MM.1S (cell line): Measurements from ENCODE around the gene AXIN2.

Source experiments
- DNase-seq: peaks from one replicate; pipeline ENCODE4 v3.0.0-alpha.2; 2015
- H2AFZ ChIP-seq: fragments of 300-600 bp; sonication (generic); 2 replicates; pipeline ENCODE4 v1.6.0; 2016; ENCODE audit warnings: antibody characterized with exemption, low read length
- H3F3A ChIP-seq: fragments of 300-600 bp; sonication (generic); 2 replicates; pipeline ENCODE4 v1.6.1; 2016; ENCODE audit warnings: mild to moderate bottlenecking, antibody characterized with exemption, low read length, moderate library complexity, mixed read lengths; ENCODE audit not compliant: insufficient read depth
- H3K27ac ChIP-seq: fragments of 300-600 bp; sonication (generic); 2 replicates; pipeline ENCODE4 v1.5.1; 2016; ENCODE audit warnings: mild to moderate bottlenecking, low read length
- H3K27me3 ChIP-seq: fragments of 300-600 bp; sonication (generic); replicated peaks from 2 replicates; pipeline ENCODE4 v1.6.0; 2016; ENCODE audit warnings: low read length; ENCODE audit not compliant: insufficient read depth
- H3K36me3 ChIP-seq: fragments of 300-600 bp; sonication (generic); replicated peaks from 2 replicates; pipeline ENCODE4 v1.6.1; 2016; ENCODE audit warnings: mild to moderate bottlenecking, low read length, mixed read lengths; ENCODE audit not compliant: insufficient read depth
- H3K4me1 ChIP-seq: fragments of 300-600 bp; sonication (generic); 2 replicates; pipeline ENCODE4 v1.6.1; 2016; ENCODE audit warnings: low read length, mixed read lengths
- H3K4me2 ChIP-seq: fragments of 300-600 bp; sonication (generic); 2 replicates; pipeline ENCODE4 v1.6.0; 2016; ENCODE audit warnings: low read depth, low read length
- H3K4me3 ChIP-seq: fragments of 300-600 bp; sonication (generic); 2 replicates; pipeline ENCODE4 v1.5.1; 2016; ENCODE audit warnings: low read length, mixed read lengths
- H3K79me2 ChIP-seq: fragments of 300-600 bp; sonication (generic); 2 replicates; pipeline ENCODE4 v1.6.1; 2016; ENCODE audit warnings: mixed run types, low read length, mixed read lengths
- H3K9ac ChIP-seq: fragments of 300-600 bp; sonication (generic); 2 replicates; pipeline ENCODE4 v1.6.1; 2016; ENCODE audit warnings: low read length, mixed read lengths
- H3K9me2 ChIP-seq: fragments of 300-600 bp; sonication (generic); replicated peaks from 2 replicates; pipeline ENCODE4 v1.6.1; 2016; ENCODE audit warnings: mild to moderate bottlenecking, low read length, mixed read lengths; ENCODE audit not compliant: insufficient read depth
- H3K9me3 ChIP-seq: fragments of 300-600 bp; sonication (generic); replicated peaks from 2 replicates; pipeline ENCODE4 v1.6.1; 2016; ENCODE audit warnings: mild to moderate bottlenecking, low read length, mixed read lengths; ENCODE audit not compliant: insufficient read depth
- H4K20me1 ChIP-seq: fragments of 300-600 bp; sonication (generic); 2 replicates; pipeline ENCODE4 v1.6.1; 2016; ENCODE audit warnings: mild to moderate bottlenecking, low read length, moderate library complexity, mixed read lengths; ENCODE audit not compliant: insufficient read depth
- CTCF ChIP-seq: fragments of 300-600 bp; sonication (generic); IDR thresholded peaks from 2 replicates; pipeline ENCODE4 v1.5.1; 2016; ENCODE audit warnings: antibody characterized with exemption, low read length, mixed read lengths
- EZH2 ChIP-seq: fragments of 300-600 bp; sonication (generic); optimal IDR thresholded peaks from 2 replicates; pipeline ENCODE3; 2017; ENCODE audit warnings: low read depth, mild to moderate bottlenecking, antibody characterized with exemption, low read length, mixed read lengths
- EZH2phosphoT487 ChIP-seq: fragments of 300-600 bp; sonication (generic); IDR thresholded peaks from 2 replicates; pipeline ENCODE4 v1.6.1; 2018; ENCODE audit warnings: antibody characterized with exemption, low read length

The AXIN2 gene

GRCh38 chr17:65533056-65533745, 28.2 kb downstream of the AXIN2 start:
- TF ChIP-seq CTCF (no peak), EZH2 (no peak), EZH2phosphoT487 (no peak)
- no peaks in the 10 kb centered on the region for H3K27me3 ChIP-seq
- no peaks in the 10 kb centered on the region for H4K20me1 ChIP-seq
- H3K9me2 ChIP-seq = no peaks in the 10 kb centered on the region
- no peaks in the 10 kb centered on the region for H3K79me2 ChIP-seq
- H2AFZ ChIP-seq = no peak overlapping the region
- no peaks in the 10 kb centered on the region; the same call in 1 of the 2 replicates for H3K36me3 ChIP-seq
- H3F3A ChIP-seq = no peaks in the 10 kb centered on the region
- H3K4me1 ChIP-seq = no peaks in the 10 kb centered on the region
- H3K27ac ChIP-seq = no peak overlapping the region
- no peak overlapping the region for H3K4me2 ChIP-seq
- H3K9ac ChIP-seq = no peak overlapping the region
- no peaks in the 10 kb centered on the region for H3K9me3 ChIP-seq
- DNase-seq = no peak
- H3K4me3 ChIP-seq = no peak overlapping the region

DNA sequence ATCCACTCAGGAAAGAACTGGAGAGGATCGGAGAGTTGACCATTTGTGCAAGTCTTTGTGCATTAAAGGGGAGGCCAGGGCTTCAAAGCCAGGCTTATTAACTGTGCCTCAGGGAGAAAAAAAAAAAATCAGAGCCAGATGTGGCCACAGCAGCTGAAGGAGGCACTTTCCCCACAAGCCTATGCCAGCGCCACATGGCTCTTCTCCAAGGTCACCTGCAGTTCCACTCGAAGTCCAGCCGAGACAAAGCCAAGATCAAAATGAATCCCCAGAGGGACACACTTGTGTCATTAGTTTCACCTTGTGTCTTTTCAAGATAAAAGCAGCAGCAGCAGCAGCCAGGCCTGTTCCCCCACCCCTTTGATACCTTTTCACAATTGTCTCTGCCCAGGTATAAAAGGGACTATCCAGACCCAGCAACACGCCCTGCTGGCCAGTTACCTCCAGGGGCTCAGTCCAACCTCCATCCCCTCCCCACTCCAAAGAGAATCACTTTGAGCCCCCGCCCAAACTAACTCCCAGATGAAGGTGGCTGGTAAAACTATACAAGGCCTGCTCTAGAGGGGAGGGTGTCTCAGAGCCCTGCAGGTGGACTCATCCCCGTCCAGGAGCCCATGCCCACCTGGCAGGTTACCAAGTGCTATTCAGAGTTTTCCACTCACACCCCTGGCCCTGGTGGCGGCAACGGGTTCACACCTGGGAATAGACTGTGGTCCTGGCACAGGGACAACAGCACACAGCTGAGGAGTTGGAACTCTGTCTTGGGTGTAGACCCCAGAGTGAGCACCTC, 29.2 kb downstream of the AXIN2 start:
- Histone ChIP-seq H2AFZ (no peak overlapping the region), H4K20me1 (no peaks in the 10 kb centered on the region), H3K27me3 (no peaks in the 10 kb centered on the region), H3K27ac (no peak overlapping the region), H3K36me3 (no peaks in the 10 kb centered on the region), H3K9me2 (no peaks in the 10 kb centered on the region), H3F3A (no peaks in the 10 kb centered on the region), H3K4me3 (no peak overlapping the region), H3K4me1 (no peaks in the 10 kb centered on the region), H3K4me2 (no peak overlapping the region), H3K9me3 (no peaks in the 10 kb centered on the region), H3K79me2 (no peaks in the 10 kb centered on the region), H3K9ac (no peak overlapping the region)
- TF ChIP-seq CTCF (no peak), EZH2 (no peak), EZH2phosphoT487 (no peak)
- DNase-seq = no peak

DNA sequence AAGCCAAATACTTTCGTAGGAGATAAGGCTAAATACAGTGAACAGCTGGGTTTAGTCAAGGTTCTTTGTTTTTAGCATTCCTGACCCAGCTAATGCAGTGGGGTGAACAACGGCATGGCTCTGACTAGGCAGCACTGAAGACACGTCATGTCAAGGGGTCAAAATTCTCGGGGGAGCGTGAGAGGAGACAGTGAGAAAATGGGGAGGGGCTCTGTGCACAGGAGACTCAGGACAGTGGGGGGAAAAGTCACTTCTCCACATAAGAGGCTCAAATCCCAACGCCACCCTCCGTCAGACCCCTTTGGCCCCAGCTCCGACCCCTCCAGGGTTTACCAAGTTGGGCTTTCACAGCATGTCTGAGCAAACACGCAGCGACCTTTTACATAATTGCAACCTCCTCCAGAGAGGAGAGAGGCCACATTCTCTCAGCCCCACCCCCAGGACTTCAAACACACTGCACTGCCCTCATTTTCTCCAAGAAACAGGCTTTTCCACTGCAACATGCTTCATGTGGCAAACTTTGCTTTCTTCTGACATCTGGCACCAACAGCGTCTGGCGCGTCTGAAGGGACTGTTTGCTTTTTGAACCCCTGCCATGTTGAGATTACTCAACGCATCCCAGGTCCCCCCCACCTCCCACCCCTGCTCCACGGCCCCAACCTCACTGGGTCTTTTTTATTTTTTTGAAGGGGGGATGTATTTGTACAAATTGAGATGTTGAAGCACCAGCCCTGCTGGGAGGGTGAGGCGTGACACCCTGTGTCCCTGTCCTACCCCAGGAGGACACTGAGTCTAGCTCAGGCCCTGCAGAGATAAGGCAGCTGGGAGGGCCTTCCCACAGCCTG, 30.0 kb downstream of the AXIN2 start:
- Histone ChIP-seq H3K9ac (no peak overlapping the region), H4K20me1 (no peaks in the 10 kb centered on the region), H3K9me3 (no peaks in the 10 kb centered on the region), H3K4me3 (no peak overlapping the region), H3K79me2 (no peaks in the 10 kb centered on the region), H2AFZ (no peak overlapping the region), H3K27me3 (no peaks in the 10 kb centered on the region), H3K27ac (no peak overlapping the region), H3K36me3 (no peaks in the 10 kb centered on the region), H3K4me1 (no peaks in the 10 kb centered on the region), H3K4me2 (no peak overlapping the region), H3F3A (no peaks in the 10 kb centered on the region), H3K9me2 (no peaks in the 10 kb centered on the region)
- TF ChIP-seq EZH2phosphoT487 (no peak), CTCF (no peak), EZH2 (no peak)
- DNase-seq = no peak
